Measurements from ENCODE around the gene SYNPO2.
"Not testable (repeated sequence)": the region's sequence is repeated elsewhere in the genome, so short reads cannot be mapped to it uniquely, and the experiment has no call there.

Gene SYNPO2

GRCh38 chr4:118973295-118973694, 84.6 kb downstream of the SYNPO2 start:
- no peak for DNase-seq (ENCODE audit: low read depth in 2 of 2)

DNA sequence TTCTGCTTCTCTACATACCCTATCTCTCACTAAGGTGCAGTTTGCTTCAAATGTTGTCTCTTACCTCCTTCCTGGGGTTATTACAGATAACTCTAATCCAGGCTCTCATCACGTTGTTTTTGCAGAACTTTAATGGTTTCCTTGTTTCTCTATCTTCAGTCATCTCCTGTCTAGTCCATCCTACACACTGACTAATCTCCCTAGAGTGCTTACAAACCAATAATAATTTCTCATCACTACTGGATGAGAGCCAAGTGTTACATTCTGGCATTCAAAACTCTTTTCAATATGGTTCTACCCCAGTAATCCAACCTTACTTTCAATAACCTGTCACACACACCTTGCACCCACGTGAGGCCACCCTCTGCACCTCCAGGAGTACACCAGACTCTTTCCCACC, 86.1 kb downstream of the SYNPO2 start:
- DNase-seq (ENCODE audit: low read depth in 2 of 2) = no peak

- no peak for DNase-seq (ENCODE audit: low read depth in 2 of 2)
These were observed 87.0 kb downstream of the SYNPO2 start for GRCh38 chr4:118975449-118976192.

- not testable (repeated sequence) for DNase-seq (ENCODE audit: low read depth in 2 of 2)
These were observed 87.5 kb downstream of the SYNPO2 start for GRCh38 chr4:118976193-118976560.

- DNase-seq (ENCODE audit: low read depth in 2 of 2) = not testable (repeated sequence)
These were observed 88.4 kb downstream of the SYNPO2 start for GRCh38 chr4:118977100-118977499.

- no peak for DNase-seq (ENCODE audit: low read depth in 2 of 2)
These were observed 91.1 kb downstream of the SYNPO2 start for GRCh38 chr4:118979712-118980111.

DNA sequence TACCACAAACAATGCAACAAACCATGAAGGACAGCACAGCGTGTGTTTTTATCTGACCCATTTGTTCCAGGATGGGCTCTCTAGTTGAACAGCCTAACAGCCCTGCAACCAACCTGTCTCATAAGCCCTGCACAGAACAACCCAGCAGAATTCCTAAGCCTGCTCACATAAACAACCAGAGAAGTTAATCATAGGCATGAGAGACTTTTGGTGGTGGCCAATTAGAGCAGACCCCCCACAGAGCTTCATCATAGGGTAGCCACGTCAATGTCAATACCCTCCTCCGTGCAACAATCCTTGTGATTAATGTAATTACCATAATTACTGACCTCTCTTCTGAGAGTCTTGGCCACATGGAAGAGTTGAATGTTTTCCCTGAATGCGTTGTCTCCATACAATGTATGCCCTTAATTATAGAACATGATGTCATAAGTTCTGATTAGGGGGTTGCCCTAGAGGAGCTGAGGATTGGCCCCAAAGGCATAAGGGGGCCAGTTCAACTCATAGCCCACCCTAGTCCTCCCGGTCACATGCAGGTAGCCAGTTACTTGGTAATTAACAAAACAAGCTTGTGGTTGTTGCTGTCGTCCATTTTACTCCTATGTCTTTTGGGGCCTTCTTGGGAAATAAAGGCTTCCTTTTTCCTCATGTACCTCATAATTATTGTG, 92.7 kb downstream of the SYNPO2 start:
- no peak for DNase-seq (ENCODE audit: low read depth in 2 of 2)

DNA sequence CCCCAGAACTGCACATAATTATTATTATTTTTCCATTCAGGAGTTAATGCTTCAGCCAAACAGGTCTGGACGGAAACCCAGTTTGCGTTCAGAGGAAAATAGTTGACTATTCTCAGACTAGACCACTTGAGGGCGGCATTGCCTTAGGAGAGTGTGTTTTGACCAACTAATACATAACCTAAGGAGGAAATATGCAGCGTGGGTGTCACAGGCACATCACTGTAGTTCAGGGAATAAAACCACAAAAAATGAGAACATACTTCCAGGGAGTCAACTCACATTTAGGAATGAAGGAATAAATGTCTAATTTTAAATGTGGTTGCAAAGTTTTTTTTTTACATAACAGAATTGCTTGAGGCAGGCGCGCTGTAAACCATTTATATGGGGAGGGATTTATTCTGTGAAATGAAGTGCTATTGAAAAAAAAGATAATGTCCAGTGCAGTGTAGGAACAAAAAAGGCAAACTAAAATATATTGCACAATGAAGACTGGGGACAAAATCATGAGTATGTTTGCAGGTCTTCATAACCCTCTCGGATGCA, 93.3 kb downstream of the SYNPO2 start:
- peak; percentile 21 to 24 for DNase-seq (ENCODE audit: low read depth in 2 of 2)

GRCh38 chr4:118983293-118983692, 94.6 kb downstream of the SYNPO2 start:
- no peak for DNase-seq (ENCODE audit: low read depth in 2 of 2)

DNA sequence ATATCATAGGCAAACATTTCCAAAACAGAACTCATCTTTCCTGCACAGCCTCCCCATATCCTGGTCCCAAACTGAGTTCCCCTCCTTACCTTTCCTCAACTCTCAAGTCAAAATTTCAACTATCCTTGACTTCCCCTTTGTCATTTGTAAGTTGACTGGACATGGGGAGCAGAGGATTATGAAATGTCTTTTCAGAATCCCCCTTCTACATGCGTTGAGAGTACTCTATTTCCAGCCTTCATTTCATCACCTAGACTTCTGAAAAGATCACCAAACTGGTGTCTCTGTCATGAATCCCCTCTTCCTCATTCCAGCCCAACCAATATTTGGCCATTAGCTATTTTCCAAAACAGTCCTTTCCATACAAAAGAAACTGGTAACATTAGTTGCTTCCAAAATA, 95.2 kb downstream of the SYNPO2 start:
- no peak for DNase-seq (ENCODE audit: low read depth in 2 of 2)

GRCh38 chr4:118985170-118986000, 96.7 kb downstream of the SYNPO2 start:
- no peak for DNase-seq (ENCODE audit: low read depth in 2 of 2)

DNA sequence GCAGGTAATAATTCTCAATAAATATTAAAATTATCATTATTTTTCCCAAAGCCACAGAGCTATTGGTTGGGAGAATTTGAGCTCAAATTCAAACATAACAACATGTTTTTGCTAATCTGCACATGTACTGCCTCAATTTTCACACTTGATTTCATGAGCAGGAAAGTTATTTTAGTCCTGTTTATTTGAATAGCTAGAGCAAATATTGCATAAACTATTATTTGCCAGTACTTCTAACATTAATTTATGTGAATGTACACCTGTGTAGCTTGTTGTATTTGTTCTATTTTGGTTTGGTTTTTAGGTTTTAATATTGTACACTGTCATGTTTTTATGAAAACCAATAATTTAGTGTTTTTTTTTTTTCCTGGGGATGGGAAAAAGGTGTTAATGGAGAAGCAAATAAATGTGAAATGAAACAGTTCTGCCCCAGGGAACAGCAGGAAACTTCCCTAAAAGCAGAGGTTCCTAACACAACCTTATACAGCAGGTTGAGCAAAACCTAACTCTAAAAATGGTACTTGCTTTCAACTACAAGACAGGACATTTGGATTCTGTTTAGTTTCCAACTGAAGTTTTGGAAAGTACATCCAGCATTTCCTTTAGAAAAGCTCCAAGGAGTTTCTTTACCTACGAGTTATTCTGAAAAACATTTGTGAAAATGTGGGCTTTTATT, 99.4 kb downstream of the SYNPO2 start:
- DNase-seq (ENCODE audit: low read depth in 2 of 2) = no peak

DNA sequence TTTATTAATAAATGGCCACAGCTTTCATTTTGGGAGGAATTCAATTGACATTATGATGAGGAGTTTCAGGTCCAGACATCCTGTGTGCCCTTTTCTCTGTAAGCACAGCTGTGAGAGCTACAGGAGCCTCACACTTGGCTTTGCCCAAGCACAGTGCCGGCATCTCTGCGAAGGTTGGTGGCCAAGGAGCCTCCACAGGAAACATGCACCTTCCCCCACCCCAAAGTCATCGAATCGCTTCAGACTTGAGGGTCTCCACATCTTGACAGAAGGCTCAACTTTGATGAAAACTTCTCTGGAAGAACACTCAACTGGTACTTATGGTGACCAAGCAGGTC, 100.0 kb downstream of the SYNPO2 start:
- no peak for DNase-seq (ENCODE audit: low read depth in 2 of 2)

GRCh38 chr4:118989098-118990080, 100.7 kb downstream of the SYNPO2 start:
- no peak for DNase-seq (ENCODE audit: low read depth in 2 of 2)

DNA sequence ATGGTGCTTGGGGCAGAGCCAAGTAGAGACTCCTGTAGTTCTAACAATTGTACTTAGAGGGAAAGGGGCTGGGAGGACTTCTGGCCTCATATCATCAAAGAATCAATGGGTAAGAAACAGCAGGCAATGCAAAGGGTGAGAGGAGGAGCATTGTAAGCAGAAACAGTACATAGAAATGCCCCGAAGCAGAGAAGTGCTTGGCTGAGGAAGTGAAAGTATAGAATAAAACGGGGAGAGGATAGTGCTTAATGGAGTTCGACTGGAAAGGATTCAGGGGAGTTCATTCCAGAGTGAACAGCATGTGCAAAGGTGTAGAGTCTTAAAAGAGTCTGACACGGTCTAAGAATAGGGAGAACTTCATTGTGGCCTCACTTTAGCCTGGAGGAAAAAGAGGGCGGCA, 103.0 kb downstream of the SYNPO2 start:
- DNase-seq (ENCODE audit: low read depth in 2 of 2) = no peak

DNA sequence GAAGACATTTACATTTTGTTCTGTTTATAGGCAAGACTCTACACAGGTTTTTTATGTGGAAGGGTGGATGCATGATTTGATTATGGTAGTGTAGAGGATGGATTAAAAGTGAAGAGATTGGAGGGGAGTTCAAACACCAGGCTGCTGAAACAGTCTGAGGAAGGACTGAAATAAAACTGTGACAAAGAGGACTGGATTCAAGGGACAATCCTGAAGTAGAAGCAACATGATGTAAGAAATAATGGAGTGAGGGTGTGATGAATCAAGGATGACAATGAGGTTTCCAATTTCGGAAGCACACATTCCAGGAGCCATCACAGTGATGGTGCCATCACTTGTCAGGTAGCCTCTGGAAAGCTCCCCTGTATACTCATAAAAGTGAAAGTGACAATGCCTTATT, 103.5 kb downstream of the SYNPO2 start:
- DNase-seq (ENCODE audit: low read depth in 2 of 2) = no peak

DNA sequence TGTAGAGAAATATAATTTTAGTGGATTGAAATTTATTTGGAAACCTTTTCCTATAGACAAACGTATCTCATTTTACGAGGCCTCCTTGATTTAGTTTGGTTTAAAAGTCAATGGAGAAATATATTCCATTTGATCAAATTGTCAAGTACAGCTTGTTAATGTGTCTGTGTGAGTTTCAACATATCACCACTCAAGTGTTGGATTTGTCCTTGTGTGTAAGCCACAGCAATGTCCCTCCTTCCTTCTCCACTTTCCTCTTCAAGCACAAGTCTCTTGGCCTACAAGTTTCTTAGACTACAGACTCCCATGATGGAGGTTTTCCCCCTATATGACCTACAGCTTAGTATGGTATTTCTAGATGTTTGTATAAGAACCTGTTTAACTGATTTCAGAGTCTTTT, 104.7 kb downstream of the SYNPO2 start:
- DNase-seq (ENCODE audit: low read depth in 2 of 2) = no peak

GRCh38 chr4:118994030-118994429, 105.4 kb downstream of the SYNPO2 start:
- no peak for DNase-seq (ENCODE audit: low read depth in 2 of 2)

- no peak for DNase-seq (ENCODE audit: low read depth in 2 of 2)
These were observed 107.2 kb downstream of the SYNPO2 start for GRCh38 chr4:118995693-118996391.

GRCh38 chr4:118997601-118998000, 108.9 kb downstream of the SYNPO2 start:
- DNase-seq (ENCODE audit: low read depth in 2 of 2) = no peak
